ENCODE results near the gene DHRS12.

Gene DHRS12

DNA sequence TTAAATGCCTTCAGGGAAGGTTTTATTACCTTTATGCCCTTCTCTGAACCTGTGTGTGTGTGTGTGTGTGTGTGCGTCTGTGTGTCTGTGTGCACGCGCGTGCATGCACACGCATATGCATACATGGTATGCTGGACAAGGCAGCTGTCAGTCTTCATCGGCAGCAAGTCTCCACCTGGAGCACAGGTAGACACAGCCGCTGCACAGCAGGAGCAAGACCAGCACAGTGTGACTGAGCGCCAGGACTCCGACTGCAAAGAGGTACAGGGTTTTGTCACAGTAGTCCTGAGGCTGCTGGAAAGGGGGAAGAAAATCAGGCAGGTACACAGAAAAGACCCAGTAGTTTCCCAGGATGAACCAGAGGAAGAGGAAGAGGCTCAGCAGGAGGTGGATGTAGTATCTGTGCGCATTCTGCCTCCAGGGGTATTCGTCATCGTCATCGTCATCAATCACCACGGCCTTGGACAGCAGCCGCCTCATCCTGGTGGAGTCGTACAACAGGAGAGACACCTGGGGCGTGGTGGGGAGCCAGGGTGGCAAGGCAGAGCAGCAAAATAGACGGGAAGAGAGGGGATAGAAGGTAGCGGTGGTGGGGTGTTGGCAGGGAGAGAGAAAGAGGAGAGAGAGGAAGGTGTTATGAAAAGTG is 12.8 kb upstream of the DHRS12 start:
- Histone ChIP-seq H3K36me3 (ENCODE audit: control insufficient read depth, insufficient read depth, low read length) (no peaks in the 10 kb centered on the region), H2BK15ac (replicated peaks; ENCODE audit: low read depth) (no peak overlapping the region), H4K5ac (ENCODE audit: low read length) (no peak overlapping the region), H3K4me2 (ENCODE audit: low read length) (no peak overlapping the region), H2AK5ac (ENCODE audit: low read length) (no peak overlapping the region), H2BK120ac (ENCODE audit: low read depth, low read length) (no peak overlapping the region), H4K8ac (ENCODE audit: low read depth, low read length) (no peak overlapping the region), H3K4me1 (ENCODE audit: control insufficient read depth, low read depth, low read length) (peaks cover 6% of the 10 kb centered on the region), H3K56ac (ENCODE audit: low read length) (peak overlapping the region; percentile 22), H3K27me3 (ENCODE audit: insufficient read depth, low read length, poor library complexity) (no peaks in the 10 kb centered on the region), H3K4ac (ENCODE audit: low read depth, low read length) (no peak overlapping the region), H3K9ac (ENCODE audit: low read length) (no peak overlapping the region), H3K23ac (ENCODE audit: low read length) (no peak overlapping the region), H3K4me3 (ENCODE audit: low read length) (no peak overlapping the region), H3K18ac (ENCODE audit: low read length) (no peak overlapping the region), H2BK5ac (ENCODE audit: low read length) (no peak overlapping the region), H3K79me1 (ENCODE audit: low read length) (no peaks in the 10 kb centered on the region), H3K27ac (ENCODE audit: low read depth, low read length) (no peak overlapping the region), H3K79me2 (ENCODE audit: control insufficient read depth, insufficient read depth, low read length) (no peaks in the 10 kb centered on the region)
- WGBS (ENCODE audit: extremely low coverage, insufficient coverage, low lambda C conversion rate): no CpG with 5 or more reads among the region's 19 CpGs
- no peak for DNase-seq

- no peaks in the 10 kb centered on the region for H3K79me1 ChIP-seq (ENCODE audit: low read length)
- no peak overlapping the region for H2AK5ac ChIP-seq (ENCODE audit: low read length)
- no peak overlapping the region for H4K5ac ChIP-seq (ENCODE audit: low read length)
- no peak overlapping the region for H3K27ac ChIP-seq (ENCODE audit: low read depth, low read length)
- H3K9ac ChIP-seq (ENCODE audit: low read length): no peak overlapping the region
- H3K79me2 ChIP-seq (ENCODE audit: control insufficient read depth, insufficient read depth, low read length): no peaks in the 10 kb centered on the region
- H2BK5ac ChIP-seq (ENCODE audit: low read length): no peak overlapping the region
- H3K56ac ChIP-seq (ENCODE audit: low read length): no peak overlapping the region
- no peaks in the 10 kb centered on the region for H3K36me3 ChIP-seq (ENCODE audit: control insufficient read depth, insufficient read depth, low read length)
- no peak overlapping the region for H3K4me2 ChIP-seq (ENCODE audit: low read length)
- H3K4ac ChIP-seq (ENCODE audit: low read depth, low read length): no peak overlapping the region
- H3K4me1 ChIP-seq (ENCODE audit: control insufficient read depth, low read depth, low read length): peaks cover 6% of the 10 kb centered on the region
- no peak overlapping the region for H4K8ac ChIP-seq (ENCODE audit: low read depth, low read length)
- DNase-seq: no peak
- no peak overlapping the region for H2BK15ac ChIP-seq (replicated peaks; ENCODE audit: low read depth)
- no peak overlapping the region for H3K23ac ChIP-seq (ENCODE audit: low read length)
- no peak overlapping the region for H3K4me3 ChIP-seq (ENCODE audit: low read length)
- WGBS (ENCODE audit: extremely low coverage, insufficient coverage, low lambda C conversion rate): no CpG with 5 or more reads among the region's 11 CpGs
- H3K27me3 ChIP-seq (ENCODE audit: insufficient read depth, low read length, poor library complexity): no peaks in the 10 kb centered on the region
- H2BK120ac ChIP-seq (ENCODE audit: low read depth, low read length): no peak overlapping the region
- no peak overlapping the region for H3K18ac ChIP-seq (ENCODE audit: low read length)
These were observed 11.9 kb upstream of the DHRS12 start for GRCh38 chr13:51815848-51816247.

- Histone ChIP-seq H2BK120ac (ENCODE audit: low read depth, low read length) (no peak overlapping the region), H3K79me1 (ENCODE audit: low read length) (no peaks in the 10 kb centered on the region), H3K56ac (ENCODE audit: low read length) (peak overlapping the region; percentile 47), H2BK15ac (replicated peaks; ENCODE audit: low read depth) (no peak overlapping the region), H3K27ac (ENCODE audit: low read depth, low read length) (no peak overlapping the region), H3K4me1 (ENCODE audit: control insufficient read depth, low read depth, low read length) (peaks cover 6% of the 10 kb centered on the region), H3K27me3 (ENCODE audit: insufficient read depth, low read length, poor library complexity) (no peaks in the 10 kb centered on the region), H3K79me2 (ENCODE audit: control insufficient read depth, insufficient read depth, low read length) (no peaks in the 10 kb centered on the region), H3K18ac (ENCODE audit: low read length) (no peak overlapping the region), H2BK5ac (ENCODE audit: low read length) (no peak overlapping the region), H2AK5ac (ENCODE audit: low read length) (no peak overlapping the region), H3K9ac (ENCODE audit: low read length) (no peak overlapping the region), H4K5ac (ENCODE audit: low read length) (no peak overlapping the region), H3K4me3 (ENCODE audit: low read length) (no peak overlapping the region), H3K36me3 (ENCODE audit: control insufficient read depth, insufficient read depth, low read length) (no peaks in the 10 kb centered on the region), H3K4ac (ENCODE audit: low read depth, low read length) (no peak overlapping the region), H3K4me2 (ENCODE audit: low read length) (no peak overlapping the region), H3K23ac (ENCODE audit: low read length) (no peak overlapping the region), H4K8ac (ENCODE audit: low read depth, low read length) (no peak overlapping the region)
- DNase-seq: peak; percentile 79
- no CpG with 5 or more reads among the region's 13 CpGs for WGBS (ENCODE audit: extremely low coverage, insufficient coverage, low lambda C conversion rate)
These were observed 11.1 kb upstream of the DHRS12 start for GRCh38 chr13:51814825-51815650.

GRCh38 chr13:51814071-51814470 is 10.1 kb upstream of the DHRS12 start:
- Histone ChIP-seq H4K5ac (ENCODE audit: low read length) (no peak overlapping the region), H3K18ac (ENCODE audit: low read length) (no peak overlapping the region), H3K9ac (ENCODE audit: low read length) (no peak overlapping the region), H3K27ac (ENCODE audit: low read depth, low read length) (no peak overlapping the region), H2BK15ac (replicated peaks; ENCODE audit: low read depth) (no peak overlapping the region), H3K4ac (ENCODE audit: low read depth, low read length) (no peak overlapping the region), H3K27me3 (ENCODE audit: insufficient read depth, low read length, poor library complexity) (no peaks in the 10 kb centered on the region), H4K8ac (ENCODE audit: low read depth, low read length) (no peak overlapping the region), H2AK5ac (ENCODE audit: low read length) (no peak overlapping the region), H2BK5ac (ENCODE audit: low read length) (no peak overlapping the region), H3K4me1 (ENCODE audit: control insufficient read depth, low read depth, low read length) (peaks cover 2% of the 10 kb centered on the region), H3K23ac (ENCODE audit: low read length) (no peak overlapping the region), H3K79me1 (ENCODE audit: low read length) (no peaks in the 10 kb centered on the region), H3K4me2 (ENCODE audit: low read length) (no peak overlapping the region), H3K56ac (ENCODE audit: low read length) (no peak overlapping the region), H3K79me2 (ENCODE audit: control insufficient read depth, insufficient read depth, low read length) (no peaks in the 10 kb centered on the region), H3K36me3 (ENCODE audit: control insufficient read depth, insufficient read depth, low read length) (no peaks in the 10 kb centered on the region), H3K4me3 (ENCODE audit: low read length) (no peak overlapping the region), H2BK120ac (ENCODE audit: low read depth, low read length) (no peak overlapping the region)
- no peak for DNase-seq
- no CpG with 5 or more reads among the region's 2 CpGs for whole genome bisulfite sequencing (ENCODE audit: extremely low coverage, insufficient coverage, low lambda C conversion rate)

- H3K9ac ChIP-seq (ENCODE audit: low read length): no peak overlapping the region
- no peak overlapping the region for H4K5ac ChIP-seq (ENCODE audit: low read length)
- no peak overlapping the region for H2BK15ac ChIP-seq (replicated peaks; ENCODE audit: low read depth)
- H3K18ac ChIP-seq (ENCODE audit: low read length): no peak overlapping the region
- H3K79me1 ChIP-seq (ENCODE audit: low read length): no peaks in the 10 kb centered on the region
- H3K4ac ChIP-seq (ENCODE audit: low read depth, low read length): no peak overlapping the region
- no peak overlapping the region for H3K4me3 ChIP-seq (ENCODE audit: low read length)
- no peaks in the 10 kb centered on the region for H3K79me2 ChIP-seq (ENCODE audit: control insufficient read depth, insufficient read depth, low read length)
- H2BK120ac ChIP-seq (ENCODE audit: low read depth, low read length): no peak overlapping the region
- no peak overlapping the region for H4K8ac ChIP-seq (ENCODE audit: low read depth, low read length)
- no peaks in the 10 kb centered on the region for H3K36me3 ChIP-seq (ENCODE audit: control insufficient read depth, insufficient read depth, low read length)
- H2BK5ac ChIP-seq (ENCODE audit: low read length): no peak overlapping the region
- no CpG with 5 or more reads among the region's 4 CpGs for WGBS (ENCODE audit: extremely low coverage, insufficient coverage, low lambda C conversion rate)
- H2AK5ac ChIP-seq (ENCODE audit: low read length): no peak overlapping the region
- no peak for DNase-seq
- H3K27ac ChIP-seq (ENCODE audit: low read depth, low read length): no peak overlapping the region
- H3K27me3 ChIP-seq (ENCODE audit: insufficient read depth, low read length, poor library complexity): no peaks in the 10 kb centered on the region
- H3K4me1 ChIP-seq (ENCODE audit: control insufficient read depth, low read depth, low read length): peaks cover 2% of the 10 kb centered on the region
- H3K4me2 ChIP-seq (ENCODE audit: low read length): no peak overlapping the region
- no peak overlapping the region for H3K56ac ChIP-seq (ENCODE audit: low read length)
- no peak overlapping the region for H3K23ac ChIP-seq (ENCODE audit: low read length)
These were observed 8.0 kb upstream of the DHRS12 start for GRCh38 chr13:51811920-51812451.

Measured in mesendoderm (in vitro differentiated cells).